ENCODE results near the gene IL1RAPL2.

Gene IL1RAPL2

DNA sequence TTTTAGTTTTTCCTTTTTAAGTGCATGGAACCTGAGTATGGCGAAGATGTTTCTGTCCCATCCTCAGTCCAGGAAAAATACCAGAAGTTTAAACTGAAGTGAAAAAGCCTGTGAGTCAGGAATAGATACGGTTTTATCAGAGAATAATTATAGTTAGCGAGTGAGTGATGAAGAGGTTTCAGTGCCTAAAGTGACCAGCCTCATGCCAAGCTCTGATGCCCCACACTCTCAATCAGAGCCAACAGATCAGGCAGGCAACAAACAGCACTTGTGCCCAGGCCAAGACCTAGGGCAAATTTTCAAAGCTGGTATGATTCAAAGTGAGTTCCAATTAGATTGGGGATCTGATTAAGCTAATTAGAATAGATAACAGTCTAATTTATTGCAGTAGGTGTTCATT is 1043.5 kb downstream of the IL1RAPL2 start:
- H3K9ac ChIP-seq (ENCODE audit: low read depth, low read length): no peak overlapping the region
- H3K36me3 ChIP-seq (ENCODE audit: insufficient read depth, low read length): no peaks in the 10 kb centered on the region
- H3K4me1 ChIP-seq (ENCODE audit: insufficient read depth, low read length): no peaks in the 10 kb centered on the region; the same call in 1 of the 2 replicates
- no peaks in the 10 kb centered on the region for H3K9me3 ChIP-seq (ENCODE audit: control insufficient read depth, insufficient read depth, low read length)

DNA sequence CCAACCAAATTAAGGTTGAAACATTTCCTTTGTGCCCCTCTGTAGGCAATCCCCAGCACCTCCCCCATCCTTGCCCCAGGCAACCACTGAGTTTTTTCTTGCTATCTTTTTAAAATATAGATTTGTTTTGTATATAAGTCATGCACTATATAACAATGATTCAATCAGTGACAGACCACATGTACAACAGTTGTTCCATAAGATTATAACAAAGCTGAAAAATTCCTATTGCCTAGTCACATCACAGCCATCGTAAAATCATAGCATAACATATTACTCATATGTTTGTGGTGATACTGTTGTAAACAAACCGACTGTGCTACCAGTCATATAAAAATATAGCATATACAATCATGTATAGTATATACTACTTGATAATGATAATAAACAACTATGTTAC is 1044.4 kb downstream of the IL1RAPL2 start:
- Histone ChIP-seq H3K4me1 (ENCODE audit: insufficient read depth, low read length) (no peaks in the 10 kb centered on the region; the same call in 1 of the 2 replicates), H3K9ac (ENCODE audit: low read depth, low read length) (no peak overlapping the region), H3K9me3 (ENCODE audit: control insufficient read depth, insufficient read depth, low read length) (no peaks in the 10 kb centered on the region), H3K36me3 (ENCODE audit: insufficient read depth, low read length) (no peaks in the 10 kb centered on the region)

DNA sequence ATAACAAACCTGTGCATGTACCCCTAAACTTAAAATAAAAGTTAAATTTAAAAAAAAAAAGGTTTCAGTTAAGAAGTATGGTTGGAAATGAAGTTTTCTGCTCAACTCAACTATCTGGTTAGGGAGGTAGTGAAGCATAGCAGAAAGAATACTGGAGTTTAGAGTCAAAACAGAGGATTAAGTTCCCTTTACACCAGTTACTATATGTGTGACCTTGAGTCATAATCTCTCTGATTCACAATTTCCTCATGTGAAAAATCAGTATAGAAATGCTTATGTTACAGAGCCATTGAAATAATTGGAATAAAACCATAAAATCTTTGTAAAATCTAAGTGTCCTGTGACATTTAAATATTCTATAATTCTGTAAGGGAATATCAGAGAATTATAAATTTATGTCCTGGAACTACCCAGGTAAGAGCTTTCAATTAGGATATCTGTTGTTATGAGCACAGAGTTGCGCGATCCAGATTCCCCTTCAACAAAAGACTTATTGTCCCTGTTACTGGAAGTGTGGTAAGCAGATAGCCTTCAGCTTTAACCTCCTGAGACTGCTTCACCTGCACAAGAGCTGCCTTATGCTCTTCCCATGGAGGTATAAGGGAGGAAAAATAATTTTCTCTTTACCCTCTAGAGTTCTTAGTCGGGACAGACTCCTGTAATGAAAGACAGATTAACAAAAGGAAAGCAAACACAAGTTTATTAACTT is 1052.5 kb downstream of the IL1RAPL2 start:
- Histone ChIP-seq H3K9ac (ENCODE audit: low read depth, low read length) (no peak overlapping the region), H3K4me1 (ENCODE audit: insufficient read depth, low read length) (no peaks in the 10 kb centered on the region), H3K36me3 (ENCODE audit: insufficient read depth, low read length) (no peaks in the 10 kb centered on the region), H3K9me3 (ENCODE audit: control insufficient read depth, insufficient read depth, low read length) (no peaks in the 10 kb centered on the region)

DNA sequence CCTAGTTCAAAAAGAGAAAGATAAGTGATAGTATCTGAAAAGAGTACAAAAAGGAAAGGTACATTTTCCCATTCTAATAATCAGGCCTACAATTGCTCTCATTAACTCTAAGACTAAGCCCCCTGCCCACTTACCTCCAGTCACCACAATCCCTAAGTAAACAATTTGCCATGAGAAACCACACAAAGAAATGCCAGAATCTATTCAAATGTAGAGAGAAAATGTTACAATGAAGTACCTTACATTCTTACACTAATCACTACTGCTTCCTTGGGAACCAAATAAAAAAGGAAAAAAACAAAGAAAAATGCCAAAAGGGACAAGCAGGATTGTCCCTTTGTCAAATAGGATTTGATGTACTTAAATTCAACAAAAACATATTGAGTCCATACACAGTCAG is 1068.2 kb downstream of the IL1RAPL2 start:
- Histone ChIP-seq H3K4me1 (ENCODE audit: insufficient read depth, low read length) (peaks cover 42% of the 10 kb centered on the region), H3K9ac (ENCODE audit: low read depth, low read length) (no peak overlapping the region), H3K36me3 (ENCODE audit: insufficient read depth, low read length) (no peaks in the 10 kb centered on the region), H3K9me3 (ENCODE audit: control insufficient read depth, insufficient read depth, low read length) (no peaks in the 10 kb centered on the region)

DNA sequence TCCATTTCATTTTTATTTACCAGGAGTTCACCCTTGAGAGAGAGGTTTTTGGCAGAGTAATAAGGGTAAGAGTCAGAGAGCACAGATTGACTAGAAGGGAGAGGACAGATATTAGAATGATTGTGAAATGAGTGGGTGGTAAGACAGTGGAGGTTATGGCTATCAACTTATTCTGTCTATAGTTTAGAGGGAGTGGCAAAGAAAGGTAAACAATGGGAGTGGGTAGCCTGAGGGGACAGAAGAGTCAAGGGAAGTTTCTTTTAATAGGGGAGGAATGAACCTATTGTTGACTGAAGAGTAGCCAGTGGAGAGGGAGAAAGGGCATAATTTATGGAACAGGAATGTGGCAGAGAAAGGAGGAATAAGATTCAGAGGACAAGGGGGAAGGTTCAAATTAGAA is 1069.8 kb downstream of the IL1RAPL2 start:
- Histone ChIP-seq H3K4me1 (ENCODE audit: insufficient read depth, low read length) (peaks cover 48% of the 10 kb centered on the region), H3K9me3 (ENCODE audit: control insufficient read depth, insufficient read depth, low read length) (no peaks in the 10 kb centered on the region), H3K36me3 (ENCODE audit: insufficient read depth, low read length) (no peaks in the 10 kb centered on the region), H3K9ac (ENCODE audit: low read depth, low read length) (no peak overlapping the region)

DNA sequence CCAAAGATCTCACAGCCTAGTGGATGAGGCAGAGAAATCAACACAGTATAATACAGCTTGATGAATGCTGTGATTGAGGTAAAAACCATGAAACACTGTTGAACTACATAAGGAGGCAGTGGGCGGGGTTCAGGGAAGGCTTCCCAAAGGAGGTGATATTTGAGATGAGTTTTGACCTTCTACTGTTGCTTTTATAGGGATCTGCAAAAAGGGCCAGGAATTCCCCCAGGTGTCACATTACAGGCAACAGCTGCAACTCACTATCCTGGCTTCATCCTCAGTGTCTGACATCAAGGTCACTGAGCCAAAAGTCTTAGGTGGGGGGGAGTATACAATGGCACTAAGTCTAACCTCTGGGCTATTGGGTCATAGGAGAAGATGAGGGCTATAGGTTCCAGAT is 1070.7 kb downstream of the IL1RAPL2 start:
- Histone ChIP-seq H3K4me1 (ENCODE audit: insufficient read depth, low read length) (peaks cover 48% of the 10 kb centered on the region), H3K9ac (ENCODE audit: low read depth, low read length) (no peak overlapping the region), H3K36me3 (ENCODE audit: insufficient read depth, low read length) (no peaks in the 10 kb centered on the region), H3K9me3 (ENCODE audit: control insufficient read depth, insufficient read depth, low read length) (no peaks in the 10 kb centered on the region)

DNA sequence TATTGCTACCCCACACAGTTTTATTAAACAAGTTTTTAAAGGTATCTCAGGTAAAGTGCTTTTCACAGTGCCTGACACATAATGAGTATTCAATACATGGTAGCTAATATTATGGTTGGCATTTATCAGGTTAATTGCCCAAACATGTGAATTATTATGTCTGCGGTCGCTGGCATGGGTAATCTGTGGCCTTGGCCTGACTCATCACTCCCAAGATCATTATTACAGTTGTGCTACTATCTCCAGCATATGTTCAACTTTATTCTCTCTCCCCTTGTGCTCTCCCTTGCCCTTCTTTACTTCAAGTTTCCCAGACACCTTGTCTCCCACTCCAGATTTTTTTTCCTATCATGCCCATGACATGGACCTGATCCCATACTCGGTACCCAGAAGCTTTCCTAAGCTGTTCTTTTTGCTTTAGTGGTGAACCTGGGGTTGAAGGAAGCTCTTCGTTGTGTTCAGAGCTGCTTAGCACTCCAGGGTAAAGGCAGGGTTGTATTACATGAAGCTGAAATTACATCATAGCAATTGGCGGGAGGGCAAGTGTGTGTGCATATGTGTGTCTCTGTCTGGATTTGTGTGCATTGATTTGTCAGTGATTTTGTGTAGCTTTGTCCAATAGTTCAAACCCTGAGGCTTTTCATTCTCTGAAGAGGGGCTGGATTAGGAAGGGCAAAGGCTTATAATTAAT is 1079.8 kb downstream of the IL1RAPL2 start:
- H3K9ac ChIP-seq (ENCODE audit: low read depth, low read length): no peak overlapping the region
- H3K9me3 ChIP-seq (ENCODE audit: control insufficient read depth, insufficient read depth, low read length): no peaks in the 10 kb centered on the region
- no peaks in the 10 kb centered on the region for H3K36me3 ChIP-seq (ENCODE audit: insufficient read depth, low read length)
- H3K4me1 ChIP-seq (ENCODE audit: insufficient read depth, low read length): peaks cover 18% of the 10 kb centered on the region

DNA sequence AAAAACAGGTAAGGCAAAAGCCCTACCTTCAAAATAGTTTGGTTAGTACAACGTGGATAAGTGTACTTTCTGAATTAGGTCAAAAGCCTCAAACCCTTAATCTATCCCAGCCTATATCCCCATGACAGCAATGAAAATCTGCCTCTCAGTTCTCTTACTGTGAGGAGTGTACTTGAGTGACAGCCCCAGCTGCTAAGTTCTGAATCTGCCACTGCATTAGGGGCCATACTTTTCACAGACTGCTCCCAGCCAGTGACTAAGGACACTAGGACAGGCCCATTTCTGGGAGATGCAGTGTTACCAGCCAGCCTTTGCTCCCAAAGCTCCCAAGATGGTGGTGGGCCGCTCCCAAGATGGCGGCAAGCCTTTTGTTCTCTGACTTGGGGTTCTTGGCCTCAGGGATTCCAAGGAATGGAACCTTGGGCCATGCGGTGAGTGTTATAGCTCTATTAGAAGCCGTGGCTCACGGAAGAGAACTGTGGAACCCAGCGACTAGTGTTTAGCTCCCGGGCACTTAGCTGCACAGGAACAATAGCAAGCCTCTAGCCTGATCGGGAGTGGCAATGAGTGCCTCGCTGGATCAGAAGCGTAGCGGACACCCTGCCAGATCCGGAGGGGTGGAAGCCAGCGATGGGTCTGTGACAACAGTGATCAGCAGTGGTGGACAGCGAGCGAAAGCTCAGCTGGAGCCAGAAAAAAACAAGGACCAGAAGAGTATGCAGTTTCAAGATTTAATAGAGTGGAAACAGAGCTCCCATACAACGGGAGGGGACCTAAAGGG is 1080.8 kb downstream of the IL1RAPL2 start:
- Histone ChIP-seq H3K4me1 (ENCODE audit: insufficient read depth, low read length) (peaks cover 23% of the 10 kb centered on the region), H3K9ac (ENCODE audit: low read depth, low read length) (no peak overlapping the region), H3K9me3 (ENCODE audit: control insufficient read depth, insufficient read depth, low read length) (no peaks in the 10 kb centered on the region), H3K36me3 (ENCODE audit: insufficient read depth, low read length) (no peaks in the 10 kb centered on the region)

DNA sequence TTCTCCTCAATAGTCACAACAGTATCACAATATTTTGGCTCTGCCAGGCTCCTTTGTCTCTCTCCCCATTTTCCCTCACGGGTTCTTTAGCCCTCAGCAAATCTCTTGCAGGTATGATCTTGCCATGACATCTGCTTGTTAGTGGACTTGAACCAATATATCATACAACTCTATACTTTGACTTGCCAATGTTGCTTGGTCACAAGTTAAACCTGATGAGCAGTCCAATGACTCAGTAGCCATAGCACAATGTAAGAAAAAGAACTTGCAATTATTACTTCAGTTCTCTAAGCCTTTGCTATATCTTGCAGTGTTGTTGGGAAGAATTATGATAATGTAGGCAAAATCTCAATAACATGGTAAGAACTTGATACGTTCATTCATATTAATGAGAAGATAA is 1081.8 kb downstream of the IL1RAPL2 start:
- H3K9ac ChIP-seq (ENCODE audit: low read depth, low read length): no peak overlapping the region
- peaks cover 23% of the 10 kb centered on the region for H3K4me1 ChIP-seq (ENCODE audit: insufficient read depth, low read length)
- H3K36me3 ChIP-seq (ENCODE audit: insufficient read depth, low read length): no peaks in the 10 kb centered on the region
- H3K9me3 ChIP-seq (ENCODE audit: control insufficient read depth, insufficient read depth, low read length): no peaks in the 10 kb centered on the region

DNA sequence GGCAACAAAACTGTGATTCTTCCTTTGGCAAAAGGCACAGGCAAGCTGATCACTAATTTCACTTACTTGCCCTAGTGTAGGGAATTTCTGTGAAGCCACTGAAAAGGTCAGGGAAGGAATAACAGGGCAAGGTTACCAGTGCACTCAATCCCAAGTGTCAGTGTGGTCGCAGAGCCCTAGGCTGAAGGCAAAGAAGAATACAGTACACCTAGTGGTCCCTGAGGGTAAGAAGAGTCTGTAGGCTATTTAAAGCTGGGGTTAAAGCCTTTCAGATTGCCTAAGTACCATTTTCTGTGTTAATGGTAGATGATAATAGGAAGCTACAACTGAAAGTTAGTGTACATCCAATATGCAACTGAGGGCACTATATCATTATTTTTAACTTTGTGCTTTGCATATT is 1082.7 kb downstream of the IL1RAPL2 start:
- H3K4me1 ChIP-seq (ENCODE audit: insufficient read depth, low read length): peaks cover 23% of the 10 kb centered on the region
- no peaks in the 10 kb centered on the region for H3K9me3 ChIP-seq (ENCODE audit: control insufficient read depth, insufficient read depth, low read length)
- H3K36me3 ChIP-seq (ENCODE audit: insufficient read depth, low read length): no peaks in the 10 kb centered on the region
- no peak overlapping the region for H3K9ac ChIP-seq (ENCODE audit: low read depth, low read length)

DNA sequence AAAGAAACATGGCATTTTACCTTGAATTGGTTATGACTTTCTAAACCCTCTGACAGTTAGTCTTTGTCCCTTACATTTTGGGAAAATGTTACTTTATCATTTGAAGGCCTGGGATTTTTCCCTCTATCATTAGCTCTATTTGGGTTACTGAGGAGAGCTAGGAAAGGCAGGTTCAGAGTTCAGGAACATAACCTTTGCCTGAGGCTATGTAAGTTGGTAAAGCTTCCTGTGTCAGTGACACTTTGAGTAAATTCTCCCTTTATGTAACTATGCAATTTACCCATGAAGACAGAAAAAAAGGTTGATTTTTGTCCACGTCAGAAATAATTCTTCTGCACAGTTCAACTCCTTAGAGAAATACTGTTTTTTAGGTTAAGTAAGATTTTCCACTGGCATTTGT is 1084.6 kb downstream of the IL1RAPL2 start:
- Histone ChIP-seq H3K4me1 (ENCODE audit: insufficient read depth, low read length) (peaks cover 23% of the 10 kb centered on the region), H3K9ac (ENCODE audit: low read depth, low read length) (no peak overlapping the region), H3K36me3 (ENCODE audit: insufficient read depth, low read length) (no peaks in the 10 kb centered on the region), H3K9me3 (ENCODE audit: control insufficient read depth, insufficient read depth, low read length) (no peaks in the 10 kb centered on the region)

DNA sequence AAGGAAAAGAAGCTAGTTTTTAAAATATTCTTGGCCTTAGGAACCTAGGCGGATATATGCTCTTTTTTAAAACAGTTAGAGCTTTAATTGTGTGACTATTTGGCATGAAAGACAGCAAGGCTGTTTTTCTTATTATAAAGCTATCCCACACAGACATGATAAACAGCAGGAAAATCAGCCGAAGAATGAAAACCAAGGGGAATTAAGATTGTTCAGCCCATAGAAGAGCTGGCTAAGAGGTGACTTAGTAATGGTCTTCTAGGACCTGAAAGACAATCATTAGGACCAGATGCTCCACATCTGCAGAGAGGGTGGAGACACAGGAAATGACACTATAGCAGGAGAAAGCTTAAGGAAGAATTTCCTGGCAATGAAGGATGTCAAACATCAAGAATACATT is 1085.0 kb downstream of the IL1RAPL2 start:
- H3K4me1 ChIP-seq (ENCODE audit: insufficient read depth, low read length): peaks cover 23% of the 10 kb centered on the region
- no peaks in the 10 kb centered on the region for H3K9me3 ChIP-seq (ENCODE audit: control insufficient read depth, insufficient read depth, low read length)

DNA sequence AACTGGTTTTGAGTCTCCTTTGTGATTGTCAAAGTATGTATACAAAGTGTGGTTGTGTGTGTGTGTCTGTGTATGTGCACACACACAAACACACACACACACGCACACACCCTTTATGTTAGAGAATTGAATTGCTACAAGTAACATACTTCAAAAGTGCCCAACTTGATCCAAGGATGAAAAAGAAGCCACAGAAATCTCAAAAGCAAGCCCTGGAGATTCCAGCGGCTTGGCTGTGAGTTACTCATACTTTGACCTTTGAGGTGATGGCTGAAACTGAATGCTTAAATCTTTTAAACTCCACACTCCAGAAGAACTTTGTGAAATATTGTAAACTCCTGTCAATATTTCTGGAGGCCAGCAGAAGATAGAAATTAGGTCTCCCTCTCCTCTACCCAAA is 1087.9 kb downstream of the IL1RAPL2 start:
- H3K36me3 ChIP-seq (ENCODE audit: insufficient read depth, low read length): no peaks in the 10 kb centered on the region

More for the DNA sequence above, 1085.0 kb downstream of the IL1RAPL2 start:
- H3K36me3 ChIP-seq (ENCODE audit: insufficient read depth, low read length): no peaks in the 10 kb centered on the region
- no peak overlapping the region for H3K9ac ChIP-seq (ENCODE audit: low read depth, low read length)

DNA sequence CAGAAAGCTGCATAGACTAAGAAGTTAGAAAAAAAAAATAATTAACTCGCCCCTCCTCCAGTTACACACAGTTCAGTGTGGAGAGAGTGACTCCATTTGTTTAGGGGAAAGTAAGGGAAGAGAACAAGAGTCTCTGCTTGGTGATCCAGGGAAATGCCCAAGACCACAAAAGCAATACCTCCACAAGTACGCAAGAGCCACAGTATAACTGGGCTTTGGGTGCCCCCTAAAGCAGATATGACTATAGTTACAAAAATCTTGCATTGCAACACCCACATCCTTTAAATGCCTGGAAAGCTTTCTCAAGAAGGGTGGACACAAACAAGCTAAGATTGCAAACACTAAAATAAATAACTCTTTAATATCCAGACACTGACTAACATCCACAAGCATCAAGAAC is 1092.1 kb downstream of the IL1RAPL2 start:
- Histone ChIP-seq H3K4me1 (ENCODE audit: insufficient read depth, low read length) (no peaks in the 10 kb centered on the region), H3K9me3 (ENCODE audit: control insufficient read depth, insufficient read depth, low read length) (no peaks in the 10 kb centered on the region), H3K36me3 (ENCODE audit: insufficient read depth, low read length) (no peaks in the 10 kb centered on the region), H3K9ac (ENCODE audit: low read depth, low read length) (no peak overlapping the region)

More for the DNA sequence above, 1087.9 kb downstream of the IL1RAPL2 start:
- no peaks in the 10 kb centered on the region for H3K9me3 ChIP-seq (ENCODE audit: control insufficient read depth, insufficient read depth, low read length)
- peaks cover 11% of the 10 kb centered on the region for H3K4me1 ChIP-seq (ENCODE audit: insufficient read depth, low read length)
- no peak overlapping the region for H3K9ac ChIP-seq (ENCODE audit: low read depth, low read length)

All from ES-I3 (cell line).